GM19240 (cell line): ENCODE data around the gene SYNGR4.
"Not testable (repeated sequence)": the region's sequence is repeated elsewhere in the genome, so short reads cannot be mapped to it uniquely, and the experiment has no call there.

ENCODE experiments used
- DNase-seq: peaks from one replicate; pipeline ENCODE4 v3.0.0; 2011; ENCODE audit warnings: low spot score; ENCODE audit not compliant: insufficient read length

The SYNGR4 gene

DNA sequence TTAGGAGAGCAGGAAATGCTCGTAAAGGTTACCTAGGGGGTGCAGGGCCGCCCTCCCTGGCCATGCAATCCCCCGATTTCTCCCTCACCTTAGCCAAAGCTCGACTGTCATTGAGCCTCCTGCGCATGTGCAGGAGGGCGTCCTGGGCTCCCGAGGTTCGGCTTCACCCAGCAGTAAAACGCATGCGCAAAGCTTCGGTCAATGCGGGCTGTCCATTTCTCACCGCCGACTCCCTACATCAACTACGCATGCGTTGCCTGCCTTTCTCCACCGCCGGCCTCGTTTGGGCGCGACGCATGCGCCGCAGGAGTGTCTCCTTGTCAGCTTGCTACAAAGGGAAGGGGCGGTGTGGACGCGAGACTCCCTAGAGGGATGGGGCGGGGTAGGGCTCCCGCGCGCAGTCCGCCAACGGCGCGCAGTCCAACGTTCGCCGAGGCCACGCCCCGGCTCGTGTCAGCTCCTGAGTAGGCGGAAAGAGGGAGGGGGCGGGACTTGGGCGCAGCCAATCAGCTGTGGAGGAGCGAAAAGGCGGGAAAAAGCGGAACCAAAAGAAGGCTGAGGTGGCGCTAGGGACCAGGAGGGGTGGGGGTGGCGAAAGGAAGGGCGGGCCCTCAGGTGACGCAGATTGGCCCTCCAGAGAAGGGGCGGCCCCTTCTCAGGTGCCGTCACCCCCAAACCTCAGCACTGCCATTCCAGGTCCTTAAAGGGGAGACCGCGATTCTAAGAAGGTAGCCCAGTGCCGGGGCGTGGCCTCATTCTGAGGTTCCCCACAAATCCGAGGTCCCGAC lies at the start of gene SYNGR4, which contains the start of gene TMEM143:
Gene SYNGR4 (plus strand): TSS at position 558 of the 788 bp plus-strand sequence. CDS start 1,476 bp downstream, outside the sequence.
Gene TMEM143 (minus strand): TSS at position 131 of the 788 bp plus-strand sequence. CDS start 20 bp downstream, at position 111.
- peak; percentile 95 for DNase-seq

- no peak for DNase-seq
Observed at GRCh38 chr19:48315712-48316111, 48.5 kb upstream of the SYNGR4 start.

DNA sequence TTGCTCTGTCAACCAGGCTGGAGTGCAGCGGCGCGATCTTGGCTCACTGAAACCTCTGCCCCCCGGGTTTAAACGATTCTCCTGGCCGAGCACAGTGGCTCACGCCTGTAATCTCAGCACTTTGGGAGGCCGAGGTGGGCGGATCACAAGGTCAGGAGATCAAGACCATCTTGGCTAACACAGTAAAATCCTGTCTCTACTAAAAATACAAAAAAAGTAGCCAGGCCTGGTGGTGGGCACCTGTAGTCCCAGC lies 46.5 kb upstream of the SYNGR4 start:
- not testable (repeated sequence) for DNase-seq

DNA sequence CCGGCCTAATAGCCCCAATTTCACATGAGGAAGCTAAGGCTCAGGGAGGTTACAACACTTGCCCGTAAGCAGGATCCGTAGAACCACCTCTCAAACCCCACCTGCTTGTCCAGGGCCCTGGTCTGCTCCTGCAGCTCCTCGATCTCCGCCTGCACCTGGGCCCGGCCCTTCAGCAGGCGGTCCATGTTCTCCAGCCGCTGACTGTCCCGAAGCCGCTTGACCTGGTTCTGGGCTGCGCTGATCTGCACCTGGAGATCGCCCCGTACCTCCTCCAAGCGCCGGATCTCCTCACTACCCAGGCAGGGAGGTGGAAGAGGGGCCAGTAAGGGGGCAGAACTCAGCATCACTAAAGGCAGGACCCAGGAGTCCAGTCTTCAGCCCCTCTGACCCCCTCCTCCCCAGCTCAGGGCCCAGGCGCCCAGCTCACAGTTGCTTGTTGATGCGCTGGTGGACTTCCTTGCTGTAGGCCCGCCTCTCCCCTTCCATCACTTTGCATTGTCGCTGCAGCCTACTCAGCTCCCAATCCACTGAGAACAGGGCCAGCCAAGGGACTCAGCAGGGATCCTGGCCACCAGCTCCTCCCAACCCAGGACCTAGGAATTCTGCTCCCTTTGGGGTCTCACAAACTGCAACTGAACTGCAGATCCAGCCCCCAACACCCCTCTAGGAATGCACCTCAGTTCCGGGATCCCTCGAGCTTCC lies 45.7 kb upstream of the SYNGR4 start:
- DNase-seq: no peak

- DNase-seq: no peak
Observed at GRCh38 chr19:48319647-48320541, 44.3 kb upstream of the SYNGR4 start.

DNA sequence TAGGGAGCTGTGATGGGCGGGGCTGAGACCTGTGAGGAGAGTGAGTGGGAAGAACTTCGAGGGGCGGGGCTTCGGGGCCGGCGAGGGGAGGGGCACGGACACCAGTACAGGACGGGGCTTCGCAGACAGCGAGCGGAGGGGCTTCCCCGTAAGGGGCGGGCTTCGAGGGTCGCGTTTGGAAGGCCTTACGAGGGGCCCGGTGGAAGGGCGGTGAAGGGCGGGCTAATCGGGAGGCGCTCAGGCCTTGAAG lies 42.9 kb upstream of the SYNGR4 start:
- DNase-seq: no peak

GRCh38 chr19:48321622-48322591 lies 42.3 kb upstream of the SYNGR4 start:
- DNase-seq: peak; percentile 80

- DNase-seq: no peak
Observed at GRCh38 chr19:48325265-48325910, 38.8 kb upstream of the SYNGR4 start, which contains the start of gene EMP3. TSS of gene EMP3 (plus strand) at chr19:48325552. CDS start at chr19:48326845, 1,293 bp downstream.

DNA sequence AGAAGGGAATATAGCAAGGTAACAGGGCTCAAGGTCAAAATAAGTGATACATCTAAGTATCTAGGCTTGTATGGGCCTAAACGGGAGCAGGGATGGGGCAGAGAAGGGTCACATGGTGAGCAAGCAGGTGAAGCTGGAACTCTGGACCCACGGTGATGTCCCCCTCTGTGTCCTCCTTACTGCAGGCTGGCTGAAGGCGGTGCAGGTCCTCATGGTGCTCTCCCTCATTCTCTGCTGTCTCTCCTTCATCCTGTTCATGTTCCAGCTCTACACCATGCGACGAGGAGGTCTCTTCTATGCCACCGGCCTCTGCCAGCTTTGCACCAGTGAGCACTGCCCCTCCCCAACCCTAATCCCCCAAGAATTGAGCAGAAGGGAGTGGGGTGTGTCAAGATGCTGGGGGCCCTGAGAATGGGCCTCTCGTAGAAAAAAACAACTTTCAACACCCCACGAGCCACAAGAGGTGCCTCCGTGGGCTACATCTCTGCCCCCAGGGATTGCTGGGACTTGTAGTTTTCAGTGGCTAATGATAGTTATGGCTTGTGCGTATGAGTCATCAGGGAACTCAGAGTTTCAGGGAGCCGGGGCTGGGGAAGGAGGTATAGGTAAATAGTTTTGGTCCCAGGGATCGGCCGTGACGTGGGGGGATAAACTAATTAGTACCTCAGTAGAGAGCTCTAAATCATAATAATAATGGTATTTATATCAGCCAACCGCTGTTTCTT lies 34.8 kb upstream of the SYNGR4 start:
- no peak for DNase-seq

DNA sequence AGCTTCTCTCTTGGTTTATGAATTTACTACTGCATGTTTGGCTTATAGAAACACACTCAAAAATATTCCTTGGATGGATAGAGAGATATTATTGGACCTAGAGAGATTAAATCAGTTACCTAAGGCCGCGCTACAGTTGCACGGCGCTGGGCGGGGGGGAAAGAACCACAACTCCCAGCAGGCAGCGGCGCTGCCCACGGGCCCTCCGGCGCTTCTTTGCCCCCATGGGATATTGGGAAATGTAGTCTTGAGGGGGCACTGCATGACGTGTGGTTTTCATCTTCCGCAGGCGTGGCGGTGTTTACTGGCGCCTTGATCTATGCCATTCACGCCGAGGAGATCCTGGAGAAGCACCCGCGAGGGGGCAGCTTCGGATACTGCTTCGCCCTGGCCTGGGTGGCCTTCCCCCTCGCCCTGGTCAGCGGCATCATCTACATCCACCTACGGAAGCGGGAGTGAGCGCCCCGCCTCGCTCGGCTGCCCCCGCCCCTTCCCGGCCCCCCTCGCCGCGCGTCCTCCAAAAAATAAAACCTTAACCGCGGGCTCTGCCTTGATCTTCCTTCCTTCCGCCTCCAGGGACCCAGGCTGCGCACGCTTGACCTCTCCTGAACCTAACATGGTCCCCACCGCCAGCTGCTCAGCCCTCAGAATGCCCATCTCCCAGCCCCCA lies 34.0 kb upstream of the SYNGR4 start:
- no peak for DNase-seq

GRCh38 chr19:48332351-48332661 lies 31.9 kb upstream of the SYNGR4 start:
- no peak for DNase-seq

- DNase-seq: peak; percentile 72
Observed at GRCh38 chr19:48332662-48333466, 31.3 kb upstream of the SYNGR4 start.

DNA sequence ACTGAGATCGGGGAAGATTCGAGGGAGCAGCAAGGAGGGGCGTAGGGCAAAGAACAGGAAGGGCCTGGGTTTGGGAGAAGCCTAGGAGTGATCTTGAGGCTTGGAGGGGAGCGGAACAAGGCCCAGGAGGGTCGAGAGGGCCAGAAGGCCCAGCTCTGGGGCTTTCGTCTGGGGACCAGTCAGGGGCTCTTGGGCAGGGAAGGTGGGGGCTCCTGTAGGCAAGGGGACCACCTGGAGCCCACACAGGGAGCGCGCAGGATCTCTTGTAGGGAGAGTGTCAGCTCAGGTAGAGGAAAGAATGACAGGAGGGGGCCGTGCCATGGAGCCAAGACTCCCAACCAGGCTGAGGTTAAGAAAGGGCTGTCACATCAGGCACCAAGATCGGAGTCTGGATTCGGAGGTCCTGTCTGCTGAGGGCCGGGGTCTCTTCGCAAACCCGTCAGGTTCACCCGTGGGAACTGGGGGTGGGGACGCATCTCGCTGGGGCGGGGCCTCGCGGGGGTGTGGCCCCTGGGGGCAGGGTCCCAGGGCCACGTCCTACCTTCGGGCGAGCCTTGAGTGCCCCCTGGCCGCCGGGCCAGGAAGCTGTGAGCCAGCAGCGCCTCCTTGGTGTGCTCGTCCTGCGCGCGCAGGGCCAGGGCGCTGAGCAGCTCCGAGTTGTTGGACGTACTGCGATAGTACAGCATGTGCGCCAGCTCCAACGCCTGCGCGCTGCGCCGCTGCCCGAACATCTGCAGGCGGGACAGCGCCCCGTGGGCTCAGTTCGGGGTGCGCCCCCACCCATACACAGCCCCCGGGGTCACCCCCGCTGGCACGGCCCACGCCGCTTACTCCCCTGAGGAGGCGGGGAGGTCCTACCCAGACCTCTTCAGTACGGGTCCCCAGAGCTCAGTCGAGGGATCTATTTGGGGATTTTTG lies 30.4 kb upstream of the SYNGR4 start:
- peak; percentile 91 for DNase-seq

GRCh38 chr19:48338253-48338755 lies 25.9 kb upstream of the SYNGR4 start:
- DNase-seq: no peak

DNA sequence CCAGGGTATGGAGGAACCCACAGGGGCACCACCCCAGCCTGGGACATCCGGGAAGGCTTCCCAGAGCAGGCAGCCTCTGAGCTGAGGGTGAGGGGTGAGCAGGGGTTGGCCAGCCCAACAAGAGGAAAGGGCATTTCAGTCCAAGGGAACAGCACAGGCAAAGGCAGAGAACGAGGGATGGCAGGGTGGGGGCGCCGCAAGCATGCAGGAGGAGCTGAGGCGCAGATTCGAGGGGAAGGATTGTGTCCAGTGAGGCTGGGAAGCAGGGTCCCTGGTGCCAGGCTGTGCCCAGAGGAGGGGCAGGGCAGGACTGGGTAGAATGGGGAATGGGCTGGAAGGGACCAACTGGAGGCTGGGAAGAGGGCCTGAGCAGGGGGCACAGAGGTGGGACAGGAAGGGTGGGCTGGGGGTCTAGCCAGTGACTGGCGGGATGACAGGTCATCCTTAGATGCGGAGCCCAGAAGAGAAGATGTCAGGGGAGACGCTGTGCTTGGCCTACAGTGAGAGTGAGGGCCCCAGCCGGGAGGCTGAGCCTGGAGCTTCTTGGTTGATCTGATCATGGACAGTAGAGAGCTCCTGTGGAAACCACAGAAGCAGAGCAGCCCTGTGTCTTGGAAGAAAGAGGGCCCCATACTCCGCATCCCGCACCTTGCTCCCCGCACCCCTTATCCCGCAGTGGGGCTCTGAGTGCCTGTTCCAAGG lies 25.2 kb upstream of the SYNGR4 start:
- no peak for DNase-seq

DNA sequence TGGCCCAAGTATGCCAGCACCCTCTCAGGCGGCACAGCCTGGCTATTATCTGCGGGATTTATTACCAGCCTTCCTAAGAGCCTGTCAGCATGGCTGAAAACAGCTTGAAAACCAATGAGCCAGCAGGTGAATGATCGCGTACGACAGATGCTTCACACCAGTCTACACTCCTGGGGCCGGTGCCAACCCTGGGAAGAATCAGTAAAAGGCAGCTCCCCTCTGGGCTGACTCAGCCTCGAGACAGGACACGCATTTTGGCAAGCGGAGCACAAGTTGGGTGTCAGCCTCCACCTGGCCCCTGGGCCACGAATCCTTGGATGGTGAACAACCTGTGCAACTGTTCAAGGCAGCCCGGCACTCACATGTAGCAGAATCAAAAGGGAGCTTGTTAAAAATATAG lies 23.2 kb upstream of the SYNGR4 start:
- no peak for DNase-seq
